ENCODE data around the gene PFN1. TPM values are rescaled to one million over a fixed set of nuclear protein-coding genes. Genes with fewer than 3 reads are reported as not detected.

The PFN1 gene
- total and polyA plus RNA-seq, 9 of the 15 experiments (the other 6 are each of a cell fraction or from before 2014, with no cell fraction given) = 60.5 to 1,479 (median 456) TPM

DNA sequence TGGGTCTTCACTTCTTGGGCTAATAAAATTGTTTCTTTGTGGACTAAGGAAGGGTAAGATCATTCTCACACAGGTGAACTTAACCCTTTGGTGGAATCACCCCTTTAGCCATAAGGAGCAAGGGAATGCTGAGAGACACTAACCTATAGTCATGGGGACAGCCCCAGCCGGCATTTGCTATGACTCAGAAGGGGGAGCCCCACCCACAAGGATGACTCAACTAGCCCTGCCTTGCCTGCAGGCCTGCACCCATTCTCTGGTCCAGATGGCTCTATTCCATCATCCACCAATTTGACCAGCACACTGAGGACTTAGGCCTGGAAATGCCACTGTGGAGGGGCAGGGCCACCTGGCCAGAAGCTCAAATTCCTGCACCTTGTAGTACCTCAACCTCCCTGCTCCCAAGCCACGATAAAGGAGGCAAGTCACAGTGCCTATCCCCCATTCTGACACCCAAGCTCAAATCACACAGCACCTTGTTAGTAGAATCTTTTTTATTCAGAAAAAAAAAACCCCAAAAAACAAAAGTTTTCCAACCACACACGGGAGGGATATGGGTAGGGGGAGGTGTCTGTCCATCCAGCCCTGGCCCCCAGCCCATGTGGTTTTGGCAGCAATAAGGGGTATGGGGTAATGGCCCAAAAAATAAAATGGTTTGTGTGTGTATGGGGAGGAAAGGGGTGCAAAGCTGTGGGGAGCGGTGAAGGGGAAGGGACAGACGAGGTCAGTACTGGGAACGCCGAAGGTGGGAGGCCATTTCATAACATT is 3.0 kb downstream of the PFN1 start (continued):
- TF ChIP-seq TBP (optimal IDR thresholded peaks at IDR 0.05; ENCODE audit: low read depth, low read length) = no peak
- TF ChIP-seq TAF15 (IDR thresholded peaks at IDR 0.05; ENCODE audit: low read depth, low read length) = no peak
- TF ChIP-seq U2AF1 (optimal IDR thresholded peaks at IDR 0.05; ENCODE audit: low read depth, low read length) = no peak
- no peak for TF ChIP-seq HNRNPL (IDR thresholded peaks at IDR 0.05; ENCODE audit: low read depth, low read length)

DNA sequence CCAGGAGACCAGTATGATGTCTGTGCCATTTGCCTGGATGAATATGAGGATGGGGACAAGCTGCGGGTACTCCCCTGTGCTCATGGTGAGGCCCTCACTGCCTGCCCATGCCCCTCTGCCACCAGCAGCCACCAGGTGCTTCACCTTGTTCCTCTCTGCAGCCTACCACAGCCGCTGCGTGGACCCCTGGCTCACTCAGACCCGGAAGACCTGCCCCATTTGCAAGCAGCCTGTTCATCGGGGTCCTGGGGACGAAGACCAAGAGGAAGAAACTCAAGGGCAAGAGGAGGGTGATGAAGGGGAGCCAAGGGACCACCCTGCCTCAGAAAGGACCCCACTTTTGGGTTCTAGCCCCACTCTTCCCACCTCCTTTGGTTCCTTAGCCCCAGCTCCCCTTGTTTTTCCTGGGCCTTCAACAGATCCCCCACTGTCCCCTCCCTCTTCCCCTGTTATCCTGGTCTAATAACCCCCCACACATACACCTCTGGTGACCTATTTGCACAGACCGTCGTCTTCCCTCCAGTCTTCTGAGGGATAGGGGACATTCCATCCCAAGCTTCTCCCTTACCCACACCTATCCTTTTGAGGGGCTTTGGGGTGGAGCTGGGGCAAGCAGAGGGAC is 3.7 kb downstream of the PFN1 start:
- no peak for FAIRE-seq
- no peak overlapping the region for H2AFZ ChIP-seq (ENCODE audit: low read depth, low read length)
- intact Hi-C loops (cut with micrococcal nuclease) = loop anchor here (1.0 kb wide), 1 partner anchor 23 kb away; the partner anchor contains the start of gene SPAG7
- H3K4me2 ChIP-seq (ENCODE audit: insufficient read depth, low read length) = peak overlapping the region; percentile 93
- H3K27me3 ChIP-seq (ENCODE audit: control insufficient read depth in 2 of 2, insufficient read depth in 2 of 2, low read length in 2 of 2) = no peaks in the 10 kb centered on the region
- BruUV-seq (replicated peaks) = no TSS peak
- no peak for ATAC-seq
- peaks cover 65% of the 10 kb centered on the region for H3K36me3 ChIP-seq (ENCODE audit: control insufficient read depth, insufficient read depth, low read length)
- H3K4me1 ChIP-seq (replicated peaks in 1 of 2; ENCODE audit: control insufficient read depth in 2 of 2, insufficient read depth in 2 of 2, low read length in 2 of 2) = peaks cover 20 to 28% of the 10 kb centered on the region in 2 experiments; a peak in 4 of 5 replicates
- H4K20me1 ChIP-seq (replicated peaks; ENCODE audit: control insufficient read depth, insufficient read depth, low read length) = peaks cover 22% of the 10 kb centered on the region
- peak overlapping the region; percentile 30 to 73; a peak in 3 of 4 replicates for H3K9ac ChIP-seq (ENCODE audit: insufficient read depth in 1 of 2, low read depth in 2 of 2, low read length in 2 of 2)
- H3K79me2 ChIP-seq (ENCODE audit: control insufficient read depth, insufficient read depth, low read length) = peaks cover 80% of the 10 kb centered on the region
- CTCF ChIA-PET (ENCODE audit: low intra/inter-chr PET ratio) = no interaction called here
- H3K27ac ChIP-seq (ENCODE audit: extremely low read depth, low read depth, low read length) = peak overlapping the region; percentile 79
- no peaks in the 10 kb centered on the region for H3K9me1 ChIP-seq (ENCODE audit: control insufficient read depth, insufficient read depth, low read length)
- no peaks in the 10 kb centered on the region for H3K9me3 ChIP-seq (replicated peaks; ENCODE audit: control insufficient read depth, insufficient read depth, low read depth, low read length)
- H3K4me3 ChIP-seq = no peak overlapping the region
- WGBS (ENCODE audit: insufficient coverage, low coverage, missing lambda C conversion rate) = 34% methylated on average over 3 of the region's 8 CpGs
- in situ Hi-C loops (cut with MboI) = no loop called here
- POLR2A ChIA-PET = interaction anchor here (0.6 to 1.6 kb wide), 4 partner anchors 18 to 53 kb away, joined by 3 read pairs; partner anchors contain the start of genes INCA1 and KIF1C
- DNase-seq (ENCODE audit: extremely low read depth in 1 of 4, low spot score in 3 of 4) = no peak
- 0 out of 2 replicates have a peak, but pooled peaks have one; percentile 16 for TF ChIP-seq HBP1 (CRISPR knock-in tag; IDR thresholded peaks at IDR 0.05)
- TF ChIP-seq RBFOX2 (IDR thresholded peaks at IDR 0.05; ENCODE audit: low read depth, low read length) = peak; percentile 73
- TF ChIP-seq, protein P1, sequence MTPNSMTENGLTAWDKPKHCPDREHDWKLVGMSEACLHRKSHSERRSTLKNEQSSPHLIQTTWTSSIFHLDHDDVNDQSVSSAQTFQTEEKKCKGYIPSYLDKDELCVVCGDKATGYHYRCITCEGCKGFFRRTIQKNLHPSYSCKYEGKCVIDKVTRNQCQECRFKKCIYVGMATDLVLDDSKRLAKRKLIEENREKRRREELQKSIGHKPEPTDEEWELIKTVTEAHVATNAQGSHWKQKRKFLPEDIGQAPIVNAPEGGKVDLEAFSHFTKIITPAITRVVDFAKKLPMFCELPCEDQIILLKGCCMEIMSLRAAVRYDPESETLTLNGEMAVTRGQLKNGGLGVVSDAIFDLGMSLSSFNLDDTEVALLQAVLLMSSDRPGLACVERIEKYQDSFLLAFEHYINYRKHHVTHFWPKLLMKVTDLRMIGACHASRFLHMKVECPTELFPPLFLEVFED (CRISPR knock-in tag; conservative IDR thresholded peaks at IDR 0.05) = peak; percentile 84
- peak; percentile 86 for TF ChIP-seq POLR2A (conservative IDR thresholded peaks at IDR 0.05)
- TF ChIP-seq, protein P2, sequence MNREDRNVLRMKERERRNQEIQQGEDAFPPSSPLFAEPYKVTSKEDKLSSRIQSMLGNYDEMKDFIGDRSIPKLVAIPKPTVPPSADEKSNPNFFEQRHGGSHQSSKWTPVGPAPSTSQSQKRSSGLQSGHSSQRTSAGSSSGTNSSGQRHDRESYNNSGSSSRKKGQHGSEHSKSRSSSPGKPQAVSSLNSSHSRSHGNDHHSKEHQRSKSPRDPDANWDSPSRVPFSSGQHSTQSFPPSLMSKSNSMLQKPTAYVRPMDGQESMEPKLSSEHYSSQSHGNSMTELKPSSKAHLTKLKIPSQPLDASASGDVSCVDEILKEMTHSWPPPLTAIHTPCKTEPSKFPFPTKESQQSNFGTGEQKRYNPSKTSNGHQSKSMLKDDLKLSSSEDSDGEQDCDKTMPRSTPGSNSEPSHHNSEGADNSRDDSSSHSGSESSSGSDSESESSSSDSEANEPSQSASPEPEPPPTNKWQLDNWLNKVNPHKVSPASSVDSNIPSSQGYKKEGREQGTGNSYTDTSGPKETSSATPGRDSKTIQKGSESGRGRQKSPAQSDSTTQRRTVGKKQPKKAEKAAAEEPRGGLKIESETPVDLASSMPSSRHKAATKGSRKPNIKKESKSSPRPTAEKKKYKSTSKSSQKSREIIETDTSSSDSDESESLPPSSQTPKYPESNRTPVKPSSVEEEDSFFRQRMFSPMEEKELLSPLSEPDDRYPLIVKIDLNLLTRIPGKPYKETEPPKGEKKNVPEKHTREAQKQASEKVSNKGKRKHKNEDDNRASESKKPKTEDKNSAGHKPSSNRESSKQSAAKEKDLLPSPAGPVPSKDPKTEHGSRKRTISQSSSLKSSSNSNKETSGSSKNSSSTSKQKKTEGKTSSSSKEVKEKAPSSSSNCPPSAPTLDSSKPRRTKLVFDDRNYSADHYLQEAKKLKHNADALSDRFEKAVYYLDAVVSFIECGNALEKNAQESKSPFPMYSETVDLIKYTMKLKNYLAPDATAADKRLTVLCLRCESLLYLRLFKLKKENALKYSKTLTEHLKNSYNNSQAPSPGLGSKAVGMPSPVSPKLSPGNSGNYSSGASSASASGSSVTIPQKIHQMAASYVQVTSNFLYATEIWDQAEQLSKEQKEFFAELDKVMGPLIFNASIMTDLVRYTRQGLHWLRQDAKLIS (CRISPR knock-in tag; IDR thresholded peaks at IDR 0.05) = peak; percentile 61; the same call in 1 of the 2 replicates
- peak; percentile 6; the same call in 1 of the 2 replicates for TF ChIP-seq ZBTB17 (CRISPR knock-in tag; IDR thresholded peaks at IDR 0.05)
- no peak for TF ChIP-seq SMARCC2 (IDR thresholded peaks at IDR 0.05; ENCODE audit: low read depth)
- TF ChIP-seq GABPB1 (CRISPR knock-in tag; IDR thresholded peaks at IDR 0.05) = 0 out of 2 replicates have a peak, but pooled peaks have one; percentile 42
- TF ChIP-seq ZNF57 (CRISPR knock-in tag; IDR thresholded peaks at IDR 0.05) = no peak
